GM12865 (cell line): ENCODE results near the gene ITGA11.

Experiments used
- DNase-seq: peaks from one replicate; pipeline ENCODE4 v3.0.0; 2010; ENCODE audit warnings: low read depth
- H3K4me3 ChIP-seq: 2 replicates; pipeline ENCODE4 v1.5.1; 2011; ENCODE audit warnings: mild to moderate bottlenecking, low read depth, low read length, control low read depth
- CTCF ChIP-seq: IDR thresholded peaks from 2 replicates; pipeline ENCODE4 v1.5.1; 2011; ENCODE audit warnings: low read length, control low read depth, low read depth, inconsistent platforms; ENCODE audit not compliant: insufficient read depth; ENCODE audit errors: missing control alignments

Gene ITGA11

GRCh38 chr15:68374168-68374745 lies 57.7 kb downstream of the ITGA11 start:
- TF ChIP-seq CTCF = no peak
- no peak for DNase-seq
- no peak overlapping the region for H3K4me3 ChIP-seq

- H3K4me3 ChIP-seq = no peak overlapping the region
- TF ChIP-seq CTCF = no peak
- DNase-seq = no peak
These were observed 58.9 kb downstream of the ITGA11 start for GRCh38 chr15:68373028-68373427.

- peak; percentile 20 for TF ChIP-seq CTCF
- H3K4me3 ChIP-seq = no peak overlapping the region
- DNase-seq = peak; percentile 17
These were observed 59.6 kb downstream of the ITGA11 start for GRCh38 chr15:68372291-68372811.

GRCh38 chr15:68371851-68372250 lies 60.1 kb downstream of the ITGA11 start:
- DNase-seq = no peak
- no peak overlapping the region for H3K4me3 ChIP-seq
- TF ChIP-seq CTCF = no peak

GRCh38 chr15:68371160-68371559 lies 60.8 kb downstream of the ITGA11 start:
- DNase-seq = no peak
- H3K4me3 ChIP-seq = no peak overlapping the region
- TF ChIP-seq CTCF = no peak

- DNase-seq = no peak
- no peak for TF ChIP-seq CTCF
- no peak overlapping the region for H3K4me3 ChIP-seq
These were observed 61.2 kb downstream of the ITGA11 start for GRCh38 chr15:68370768-68371151.

- TF ChIP-seq CTCF = no peak
- H3K4me3 ChIP-seq = no peak overlapping the region
- no peak for DNase-seq
These were observed 61.8 kb downstream of the ITGA11 start for GRCh38 chr15:68369931-68370767.
